Measurements from ENCODE around the gene SEPTIN14. TPM values are rescaled to one million over a fixed set of nuclear protein-coding genes. Genes with fewer than 3 reads are reported as not detected.
"Not testable (repeated sequence)": the region's sequence is repeated elsewhere in the genome, so short reads cannot be mapped to it uniquely, and the experiment has no call there.

Gene SEPTIN14
- total and polyA plus RNA-seq, 8 donors: not detected

GRCh38 chr7:55792048-55792447 lies 70.5 kb downstream of the SEPTIN14 start:
- Histone ChIP-seq H3K27me3 (no peaks in the 10 kb centered on the region), H3K9me3 (peaks cover 2 to 24% (median 13%) of the 10 kb centered on the region in 4 donors), H3K4me3 (no peak overlapping the region), H3K36me3 (no peaks in the 10 kb centered on the region), H3K27ac (no peak overlapping the region), H3K4me1 (no peaks in the 10 kb centered on the region)
- intact Hi-C loops (cut with DNase I; ENCODE audit: low total_unique reads): no loop called here
- no peak for TF ChIP-seq POLR2AphosphoS5 (IDR thresholded peaks at IDR 0.05)
- no peak for TF ChIP-seq CTCF (IDR thresholded peaks at IDR 0.05)
- no peak for TF ChIP-seq EP300 (IDR thresholded peaks at IDR 0.05)
- no peak for TF ChIP-seq POLR2A (IDR thresholded peaks at IDR 0.05)
- 92 to 97% (median 93%) methylated on average over 5 of the region's 5 CpGs for WGBS, 5 donors
- no peak for DNase-seq

- H3K4me3 ChIP-seq: no peak overlapping the region
- H3K27ac ChIP-seq: no peak overlapping the region
- no peaks in the 10 kb centered on the region for H3K36me3 ChIP-seq
- DNase-seq: no peak
- intact Hi-C loops (cut with DNase I; ENCODE audit: low total_unique reads): no loop called here
- no peaks in the 10 kb centered on the region for H3K4me1 ChIP-seq
- no peaks in the 10 kb centered on the region for H3K27me3 ChIP-seq
- no peaks in the 10 kb centered on the region for H3K9me3 ChIP-seq
- WGBS, 5 donors: 89 to 97% (median 92%) methylated on average over 6 of the region's 6 CpGs
- TF ChIP-seq EP300 (IDR thresholded peaks at IDR 0.05) (no peak), CTCF (IDR thresholded peaks at IDR 0.05) (no peak), POLR2AphosphoS5 (IDR thresholded peaks at IDR 0.05) (no peak), POLR2A (IDR thresholded peaks at IDR 0.05) (no peak)
These were observed 74.8 kb downstream of the SEPTIN14 start for GRCh38 chr7:55787796-55788195.

GRCh38 chr7:55786901-55787300 lies 75.7 kb downstream of the SEPTIN14 start:
- H3K36me3 ChIP-seq: no peaks in the 10 kb centered on the region
- DNase-seq: no peak
- H3K9me3 ChIP-seq: no peaks in the 10 kb centered on the region
- intact Hi-C loops (cut with DNase I; ENCODE audit: low total_unique reads): no loop called here
- H3K4me3 ChIP-seq: no peak overlapping the region
- 76 to 92% (median 82%) methylated on average over 7 of the region's 7 CpGs for WGBS, 5 donors
- H3K4me1 ChIP-seq: no peaks in the 10 kb centered on the region
- H3K27me3 ChIP-seq: no peaks in the 10 kb centered on the region
- TF ChIP-seq CTCF (IDR thresholded peaks at IDR 0.05) (no peak), POLR2A (IDR thresholded peaks at IDR 0.05) (no peak), POLR2AphosphoS5 (IDR thresholded peaks at IDR 0.05) (no peak), EP300 (IDR thresholded peaks at IDR 0.05) (no peak)
- H3K27ac ChIP-seq: no peak overlapping the region

GRCh38 chr7:55785444-55785843 lies 77.1 kb downstream of the SEPTIN14 start:
- H3K27me3 ChIP-seq; H3K36me3 ChIP-seq; H3K27ac ChIP-seq; intact Hi-C loops (cut with DNase I; ENCODE audit: low total_unique reads); DNase-seq; H3K4me3 ChIP-seq; H3K9me3 ChIP-seq; H3K4me1 ChIP-seq: not testable (repeated sequence)
- WGBS, 5 donors: 84 to 95% (median 89%) methylated on average over 6 to 7 of the region's 7 CpGs

- TF ChIP-seq POLR2A (IDR thresholded peaks at IDR 0.05): no peak
- TF ChIP-seq EP300 (IDR thresholded peaks at IDR 0.05): no peak
- TF ChIP-seq CTCF (IDR thresholded peaks at IDR 0.05): no peak
- no peak for TF ChIP-seq POLR2AphosphoS5 (IDR thresholded peaks at IDR 0.05)
- WGBS, 5 donors: 72 to 90% (median 82%) methylated on average over 4 of the region's 4 CpGs
- H3K9me3 ChIP-seq: no peaks in the 10 kb centered on the region
- no peak for DNase-seq
- H3K4me3 ChIP-seq: no peak overlapping the region
- no peaks in the 10 kb centered on the region for H3K27me3 ChIP-seq
- H3K27ac ChIP-seq: no peak overlapping the region
- no peaks in the 10 kb centered on the region for H3K36me3 ChIP-seq
- intact Hi-C loops (cut with DNase I; ENCODE audit: low total_unique reads): no loop called here
- H3K4me1 ChIP-seq: no peaks in the 10 kb centered on the region
These were observed 78.4 kb downstream of the SEPTIN14 start for GRCh38 chr7:55784151-55784550.
